Measurements from ENCODE around the gene TMEM38B.

Gene TMEM38B

GRCh38 chr9:105681313-105681712, 13.0 kb upstream of the TMEM38B start:
- Histone ChIP-seq H3K9me3 (ENCODE audit: control insufficient read depth, insufficient read depth, low read depth, low read length) (no peaks in the 10 kb centered on the region), H3K27ac (ENCODE audit: extremely low read depth, low read depth, low read length) (no peak overlapping the region), H3K4me3 (ENCODE audit: low read depth, low read length) (no peak overlapping the region), H3K4me1 (ENCODE audit: control insufficient read depth, insufficient read depth, low read length) (no peaks in the 10 kb centered on the region), H3K36me3 (ENCODE audit: control insufficient read depth in 2 of 2, insufficient read depth in 1 of 2, low read length in 2 of 2) (no peaks in the 10 kb centered on the region)
- TF ChIP-seq ZNF112 (tag by site-specific recombination; IDR thresholded peaks at IDR 0.05): no peak
- no peak for TF ChIP-seq ZNF777 (tag by site-specific recombination; IDR thresholded peaks at IDR 0.05; ENCODE audit: borderline replicate concordance)
- no peak for TF ChIP-seq IKZF3 (tag by site-specific recombination; IDR thresholded peaks at IDR 0.05)
- no peak for TF ChIP-seq ZNF585B (tag by site-specific recombination; IDR thresholded peaks at IDR 0.05)
- TF ChIP-seq SP7 (tag by site-specific recombination; IDR thresholded peaks at IDR 0.05): peak; percentile 61
- TF ChIP-seq ZIC2 (tag by site-specific recombination; IDR thresholded peaks at IDR 0.05): no peak
- CTCF ChIA-PET: interaction anchor here (0.6 to 1.7 kb wide), 4 partner anchors 9 to 1189 kb away, joined by 3 to 5 read pairs (median 4); no protein-coding TSS in a partner anchor
- POLR2A ChIA-PET: no interaction called here

DNA sequence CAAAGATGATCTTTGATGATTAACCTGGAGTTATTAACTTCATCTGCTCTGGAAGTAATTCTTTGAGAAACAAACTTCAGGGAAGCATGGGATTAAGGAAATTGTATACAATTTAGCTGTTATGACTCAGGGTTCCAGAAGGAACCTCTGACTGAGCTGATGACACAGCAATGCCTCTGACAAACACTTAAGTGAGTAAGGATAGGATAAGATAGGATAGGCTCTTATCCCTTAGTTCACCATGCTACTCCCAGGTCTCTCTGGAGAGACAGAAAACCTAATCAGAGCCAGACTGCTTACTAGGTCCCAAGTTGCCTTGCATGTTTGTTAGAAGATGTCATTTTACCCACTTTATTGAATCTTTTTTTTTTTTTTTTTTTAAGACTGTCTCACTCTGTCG, 12.6 kb upstream of the TMEM38B start:
- no peaks in the 10 kb centered on the region for H3K9me3 ChIP-seq (ENCODE audit: control insufficient read depth, insufficient read depth, low read depth, low read length)
- no peaks in the 10 kb centered on the region for H3K36me3 ChIP-seq (ENCODE audit: control insufficient read depth in 2 of 2, insufficient read depth in 1 of 2, low read length in 2 of 2)
- H3K4me3 ChIP-seq (ENCODE audit: low read depth, low read length): no peak overlapping the region
- H3K4me1 ChIP-seq (ENCODE audit: control insufficient read depth, insufficient read depth, low read length): no peaks in the 10 kb centered on the region
- no peak overlapping the region for H3K27ac ChIP-seq (ENCODE audit: extremely low read depth, low read depth, low read length)
- no peak for TF ChIP-seq ZNF596 (tag by site-specific recombination; IDR thresholded peaks at IDR 0.05)
- peak; percentile 48; the same call in 1 of the 2 replicates for TF ChIP-seq SP7 (tag by site-specific recombination; IDR thresholded peaks at IDR 0.05)
- TF ChIP-seq ZNF837 (tag by site-specific recombination; IDR thresholded peaks at IDR 0.05): no peak
- no peak for TF ChIP-seq ZNF792 (tag by site-specific recombination; IDR thresholded peaks at IDR 0.05)
- TF ChIP-seq ZBTB11 (tag by site-specific recombination; conservative IDR thresholded peaks at IDR 0.05; ENCODE audit: low read depth): no peak
- TF ChIP-seq SETDB1 (IDR thresholded peaks at IDR 0.05; ENCODE audit: insufficient read length, low read length): peak; percentile 55
- TF ChIP-seq ZNF626 (tag by site-specific recombination; IDR thresholded peaks at IDR 0.05): no peak
- POLR2A ChIA-PET: no interaction called here
- CTCF ChIA-PET: interaction anchor here (0.6 to 1.7 kb wide), 4 partner anchors 8 to 1189 kb away, joined by 3 to 5 read pairs (median 4); no protein-coding TSS in a partner anchor

DNA sequence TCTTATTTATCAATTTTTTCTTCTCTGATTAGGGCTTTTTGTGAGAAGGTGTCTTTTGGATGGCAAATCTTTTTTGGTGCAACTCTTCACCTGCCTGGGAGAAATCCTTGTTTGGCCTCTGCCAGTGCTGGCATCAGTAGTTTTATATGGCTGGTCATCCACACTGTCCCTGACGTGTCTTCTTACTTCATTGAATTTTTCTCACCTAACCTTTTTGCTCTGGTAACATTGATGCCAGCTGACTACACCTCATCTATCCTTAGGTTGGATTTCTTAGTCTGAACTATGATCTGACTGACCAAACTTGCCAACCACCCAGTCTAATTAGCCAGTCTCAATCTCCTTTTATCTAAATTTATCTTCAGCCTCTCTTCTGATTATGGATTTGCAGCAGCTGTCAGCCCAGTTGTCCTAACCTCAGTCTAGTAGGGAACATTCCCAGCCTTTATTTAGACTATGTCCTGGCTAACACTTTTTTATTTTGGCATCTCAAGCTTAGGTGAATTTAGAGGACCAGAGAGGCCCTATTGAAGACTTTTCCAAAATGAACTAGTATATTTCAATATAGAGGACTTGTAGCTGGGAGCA, 10.6 kb upstream of the TMEM38B start:
- no peak overlapping the region for H3K27ac ChIP-seq (ENCODE audit: extremely low read depth, low read depth, low read length)
- no peaks in the 10 kb centered on the region for H3K36me3 ChIP-seq (ENCODE audit: control insufficient read depth in 2 of 2, insufficient read depth in 1 of 2, low read length in 2 of 2)
- no peak overlapping the region for H3K4me3 ChIP-seq (ENCODE audit: low read depth, low read length)
- ChIA-PET CTCF (no interaction called here), POLR2A (no interaction called here)
- no peaks in the 10 kb centered on the region for H3K9me3 ChIP-seq (ENCODE audit: control insufficient read depth, insufficient read depth, low read depth, low read length)
- TF ChIP-seq BCL11B (tag by site-specific recombination; IDR thresholded peaks at IDR 0.05; ENCODE audit: low read depth) (no peak), GFI1B (tag by site-specific recombination; IDR thresholded peaks at IDR 0.05) (no peak), ZNF16 (tag by site-specific recombination; IDR thresholded peaks at IDR 0.05; ENCODE audit: low read depth) (no peak), TCF7L2 (IDR thresholded peaks at IDR 0.05; ENCODE audit: borderline replicate concordance, low read depth, low read length) (no peak), ZNF311 (tag by site-specific recombination; IDR thresholded peaks at IDR 0.05; ENCODE audit: borderline replicate concordance) (no peak), REPIN1 (tag by site-specific recombination; IDR thresholded peaks at IDR 0.05; ENCODE audit: low read depth) (no peak), SALL2 (tag by site-specific recombination; IDR thresholded peaks at IDR 0.05; ENCODE audit: borderline replicate concordance) (no peak), ZNF548 (tag by site-specific recombination; IDR thresholded peaks at IDR 0.05) (no peak), ZNF837 (tag by site-specific recombination; IDR thresholded peaks at IDR 0.05) (no peak), ZNF10 (tag by site-specific recombination; IDR thresholded peaks at IDR 0.05) (no peak)
- no peaks in the 10 kb centered on the region for H3K4me1 ChIP-seq (ENCODE audit: control insufficient read depth, insufficient read depth, low read length)
